GM12801 (cell line): Measurements from ENCODE around the gene PODN.

Source experiments
- TF ChIP-seq, protein P1 (sequence below): IDR thresholded peaks from one replicate; pipeline ENCODE4 v1.5.1; 2011; ENCODE audit warnings: control low read depth; ENCODE audit not compliant: insufficient read length; ENCODE audit errors: extremely low read depth

The PODN gene

DNA sequence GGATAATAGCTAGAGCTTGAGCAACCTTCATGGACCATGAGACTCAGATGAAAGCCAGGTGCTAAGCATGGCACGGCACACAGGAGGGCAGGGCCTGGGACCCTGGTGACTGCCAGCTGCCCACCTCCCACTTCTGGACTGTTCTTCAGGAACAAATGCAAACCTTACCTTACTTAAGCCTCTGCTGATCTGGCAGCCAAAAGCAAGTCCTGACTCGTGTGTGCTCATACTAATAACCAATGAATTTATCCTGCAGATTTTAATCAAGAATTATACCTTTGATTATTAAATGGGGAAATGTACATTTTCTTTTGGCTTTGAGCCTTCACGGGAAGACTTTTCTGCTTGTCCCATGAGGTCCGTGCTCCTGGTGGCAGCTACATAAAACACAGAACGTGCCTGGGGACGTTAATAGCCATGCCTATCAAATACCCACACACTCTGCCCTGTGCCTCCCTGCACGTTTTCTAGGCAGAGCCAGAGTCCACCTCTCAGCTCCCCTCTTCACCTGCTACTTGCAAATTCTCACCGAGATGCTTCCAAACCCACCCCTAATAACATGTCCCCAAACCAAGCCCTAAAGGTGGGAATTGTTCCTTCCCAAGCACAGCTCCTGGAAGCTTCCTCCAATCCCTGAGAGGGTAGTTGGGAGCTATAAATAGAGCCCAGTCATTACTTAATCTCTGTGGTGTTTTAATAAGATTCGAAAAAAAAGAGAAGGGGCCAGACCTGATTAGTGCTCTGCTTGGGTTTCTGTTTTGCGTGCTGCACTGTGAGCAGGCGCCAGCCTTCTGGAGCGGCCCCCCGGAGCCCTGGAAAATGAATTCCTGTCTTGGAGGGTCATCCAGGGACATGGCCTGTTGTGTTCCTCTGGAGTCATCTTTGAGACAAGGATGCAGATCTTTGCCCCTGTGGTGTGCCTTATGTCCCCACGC, 46.9 kb downstream of the PODN start:
- TF ChIP-seq, protein P1, sequence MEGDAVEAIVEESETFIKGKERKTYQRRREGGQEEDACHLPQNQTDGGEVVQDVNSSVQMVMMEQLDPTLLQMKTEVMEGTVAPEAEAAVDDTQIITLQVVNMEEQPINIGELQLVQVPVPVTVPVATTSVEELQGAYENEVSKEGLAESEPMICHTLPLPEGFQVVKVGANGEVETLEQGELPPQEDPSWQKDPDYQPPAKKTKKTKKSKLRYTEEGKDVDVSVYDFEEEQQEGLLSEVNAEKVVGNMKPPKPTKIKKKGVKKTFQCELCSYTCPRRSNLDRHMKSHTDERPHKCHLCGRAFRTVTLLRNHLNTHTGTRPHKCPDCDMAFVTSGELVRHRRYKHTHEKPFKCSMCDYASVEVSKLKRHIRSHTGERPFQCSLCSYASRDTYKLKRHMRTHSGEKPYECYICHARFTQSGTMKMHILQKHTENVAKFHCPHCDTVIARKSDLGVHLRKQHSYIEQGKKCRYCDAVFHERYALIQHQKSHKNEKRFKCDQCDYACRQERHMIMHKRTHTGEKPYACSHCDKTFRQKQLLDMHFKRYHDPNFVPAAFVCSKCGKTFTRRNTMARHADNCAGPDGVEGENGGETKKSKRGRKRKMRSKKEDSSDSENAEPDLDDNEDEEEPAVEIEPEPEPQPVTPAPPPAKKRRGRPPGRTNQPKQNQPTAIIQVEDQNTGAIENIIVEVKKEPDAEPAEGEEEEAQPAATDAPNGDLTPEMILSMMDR: no peak

DNA sequence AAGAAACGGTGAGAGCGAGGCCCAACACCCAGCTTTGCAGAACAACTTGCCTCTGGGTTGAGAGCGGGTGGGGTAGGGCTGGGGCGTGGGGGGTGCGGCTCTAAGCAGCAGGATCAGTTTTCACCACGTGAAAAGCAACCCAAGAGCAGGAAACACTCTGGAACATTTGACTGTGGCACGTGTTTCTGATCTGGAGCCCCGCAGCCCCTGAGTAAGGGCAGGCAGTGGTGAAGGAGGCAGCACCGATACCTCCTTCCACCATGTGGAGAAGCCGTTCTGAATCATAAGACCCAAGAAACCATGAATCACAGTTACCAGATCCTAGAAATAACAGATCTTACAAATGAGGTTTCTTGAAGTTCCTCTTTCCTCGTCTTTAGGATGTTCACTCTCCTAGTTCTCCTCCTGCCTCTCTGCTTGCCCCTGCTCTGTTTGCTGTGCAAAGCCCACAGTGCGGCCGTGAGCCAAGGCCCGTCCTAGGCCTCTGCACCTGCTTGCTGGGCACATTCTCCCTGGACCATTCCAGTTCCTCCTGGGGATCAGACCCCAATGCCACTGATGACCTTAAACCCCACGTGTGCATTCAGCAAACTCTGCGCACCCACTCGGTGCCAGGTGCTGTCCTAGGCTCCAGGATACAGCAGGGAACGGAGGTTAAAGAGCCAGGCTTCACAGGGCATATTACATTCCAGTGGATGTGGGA, 48.5 kb downstream of the PODN start:
- TF ChIP-seq, protein P1: no peak

DNA sequence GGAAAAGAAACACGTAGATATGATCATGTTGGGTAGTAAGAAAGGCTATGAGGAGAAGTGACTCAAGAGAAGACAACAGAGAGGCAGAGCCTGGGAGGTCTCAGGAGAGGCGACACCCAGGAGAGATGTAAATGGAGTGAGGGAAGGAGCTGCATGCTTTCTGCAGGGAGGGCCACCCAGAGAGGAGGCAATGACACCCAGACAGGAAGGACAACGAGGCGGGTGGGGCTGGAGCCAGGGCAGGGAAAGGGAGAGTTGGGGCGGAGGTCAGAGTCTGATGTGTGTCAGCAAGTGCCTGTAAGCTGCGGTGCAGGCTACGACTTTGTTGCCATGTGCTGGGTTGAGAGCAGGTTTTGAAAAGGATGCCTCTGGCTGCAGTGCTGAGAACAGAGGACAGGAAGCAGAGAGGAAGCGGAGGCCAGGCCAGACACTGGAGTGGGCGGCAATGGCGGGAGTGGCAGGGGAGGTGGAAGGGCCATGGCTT, 49.1 kb downstream of the PODN start:
- TF ChIP-seq, protein P1: no peak

DNA sequence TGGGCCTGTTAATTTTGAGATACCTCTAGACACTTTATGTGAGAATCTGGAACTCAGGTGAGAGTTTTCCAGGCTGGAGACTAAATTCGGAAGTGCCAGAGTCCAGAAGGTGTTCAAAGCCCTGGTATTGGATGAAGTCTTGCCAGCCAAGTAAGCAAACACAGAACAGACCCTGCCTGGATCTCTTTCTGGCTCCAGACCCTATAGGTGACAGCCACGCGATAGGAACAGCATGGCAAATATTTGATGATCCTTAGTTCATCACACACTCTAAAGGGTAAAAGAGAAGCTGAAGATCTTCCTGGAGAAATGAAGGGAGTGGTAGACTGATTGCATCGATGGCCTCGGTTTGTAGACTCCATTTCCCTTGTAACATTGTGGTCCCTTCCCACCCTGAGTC, 49.7 kb downstream of the PODN start:
- TF ChIP-seq, protein P1: no peak

DNA sequence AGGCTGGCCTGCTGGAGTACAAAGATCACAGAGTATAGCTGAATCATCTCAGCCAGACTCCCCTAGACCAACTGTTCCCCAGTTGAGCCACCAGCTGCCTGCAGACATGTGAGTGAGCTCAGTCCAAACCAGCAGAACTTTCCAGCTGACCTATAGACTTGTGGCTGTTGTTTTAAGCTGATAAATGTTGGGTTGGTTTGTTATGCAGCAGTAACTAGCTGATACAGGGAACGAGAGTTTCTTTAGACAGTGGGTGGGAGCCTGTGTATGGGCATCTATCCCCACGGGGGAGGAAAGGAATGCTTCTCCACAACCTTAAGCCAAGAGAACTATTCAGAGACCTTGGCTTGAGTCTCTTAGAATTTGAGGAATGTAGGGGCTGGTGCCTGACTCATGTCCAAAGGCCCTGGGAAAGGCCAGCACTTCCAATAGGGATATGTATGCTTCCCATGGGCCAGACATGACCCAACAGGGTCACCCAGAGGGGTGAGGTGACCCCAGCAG, 50.3 kb downstream of the PODN start:
- TF ChIP-seq, protein P1: no peak

DNA sequence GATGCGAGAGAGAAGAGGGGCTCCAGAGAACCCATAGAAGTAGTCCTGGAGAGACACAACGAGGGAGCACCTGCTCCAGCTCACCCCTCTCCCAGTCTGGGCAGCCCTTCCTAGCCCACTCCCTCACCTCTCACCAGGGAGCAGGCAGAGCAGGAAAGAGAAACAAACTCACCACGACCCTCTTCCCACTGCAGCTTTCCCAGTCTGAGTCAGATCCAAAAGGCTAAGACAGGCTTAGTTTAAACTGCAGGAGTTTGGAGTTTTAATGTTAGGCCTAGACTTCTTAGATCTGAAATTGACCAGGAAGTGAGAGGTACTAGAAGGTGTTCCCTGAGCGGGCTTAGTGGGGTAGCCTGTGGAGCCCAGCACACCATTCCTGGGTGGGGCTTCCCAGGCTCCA, 50.8 kb downstream of the PODN start:
- TF ChIP-seq, protein P1: no peak

DNA sequence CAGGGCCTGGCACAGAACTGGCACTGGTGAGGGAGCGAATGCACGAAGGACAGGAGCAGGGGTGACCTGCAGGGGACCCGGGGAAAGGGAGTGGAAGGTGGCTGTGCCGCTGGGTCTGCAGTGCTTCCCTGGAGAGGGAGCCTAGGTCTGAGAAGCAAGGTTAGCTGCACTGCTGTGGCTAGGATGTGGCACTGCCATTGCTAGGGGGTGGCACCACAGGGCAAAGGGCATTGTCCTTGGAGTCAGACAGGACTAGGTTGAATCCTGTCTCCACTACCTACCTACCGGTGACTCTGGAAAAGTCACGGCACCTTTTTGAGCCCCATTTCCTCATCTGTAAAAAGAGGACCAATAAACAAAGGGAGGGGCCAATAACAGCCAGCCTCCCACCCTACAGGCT, 52.1 kb downstream of the PODN start:
- TF ChIP-seq, protein P1: no peak
